COLO829 (cell line): ENCODE data around the gene CLPTM1L.

ENCODE experiments used
- DNase-seq: peaks from one replicate; pipeline ENCODE4 v3.0.0; 2012; ENCODE audit warnings: low spot score

CLPTM1L gene

GRCh38 chr5:1344975-1345838, at the start of gene CLPTM1L:
CLPTM1L (minus strand) TSS chr5:1345099; CDS start chr5:1344841, 258 bp downstream.
- DNase-seq, result peak; percentile 72

- no peak for DNase-seq
These were observed 48.9 kb upstream of the CLPTM1L start for GRCh38 chr5:1393571-1394501.

- DNase-seq, result no peak
These were observed 48.1 kb upstream of the CLPTM1L start for GRCh38 chr5:1392801-1393565.

GRCh38 chr5:1392261-1392660, 47.4 kb upstream of the CLPTM1L start:
- DNase-seq, result no peak

GRCh38 chr5:1391691-1392090, 46.8 kb upstream of the CLPTM1L start:
- no peak for DNase-seq

- no peak for DNase-seq
These were observed 46.1 kb upstream of the CLPTM1L start for GRCh38 chr5:1390861-1391600.

- DNase-seq, result no peak
These were observed 45.4 kb upstream of the CLPTM1L start for GRCh38 chr5:1390333-1390732.

GRCh38 chr5:1388383-1388967, 43.6 kb upstream of the CLPTM1L start:
- DNase-seq, result no peak

GRCh38 chr5:1387876-1388275, 43.0 kb upstream of the CLPTM1L start:
- DNase-seq, result no peak

- DNase-seq, result no peak
These were observed 42.3 kb upstream of the CLPTM1L start for GRCh38 chr5:1387059-1387755.

- no peak for DNase-seq
These were observed 41.4 kb upstream of the CLPTM1L start for GRCh38 chr5:1386274-1386717.

- peak; percentile 15 for DNase-seq
These were observed 40.7 kb upstream of the CLPTM1L start for GRCh38 chr5:1385395-1386273.

- no peak for DNase-seq
These were observed 39.6 kb upstream of the CLPTM1L start for GRCh38 chr5:1384521-1384920.

GRCh38 chr5:1383886-1384401, 39.0 kb upstream of the CLPTM1L start:
- DNase-seq, result no peak

GRCh38 chr5:1383344-1383743, 38.4 kb upstream of the CLPTM1L start:
- no peak for DNase-seq

- no peak for DNase-seq
These were observed 37.4 kb upstream of the CLPTM1L start for GRCh38 chr5:1382248-1382700.

- DNase-seq, result no peak
These were observed 36.7 kb upstream of the CLPTM1L start for GRCh38 chr5:1381370-1382247.

- DNase-seq, result no peak
These were observed 36.0 kb upstream of the CLPTM1L start for GRCh38 chr5:1380910-1381309.
